ENCODE results near the gene LMF1.

- TF ChIP-seq POLR2A (IDR thresholded peaks at IDR 0.05; ENCODE audit: low read depth, low read length) (no peak), TAF1 (IDR thresholded peaks at IDR 0.05; ENCODE audit: low read depth, low read length) (no peak)
Measured at GRCh38 chr16:805474-805873, 165.3 kb downstream of the LMF1 start.

All from GM12891 (cell line).